SK-N-MC (cell line): Measurements from ENCODE around the gene MTCL1.

ENCODE experiments used
- DNase-seq: peaks from one replicate; pipeline ENCODE4 v3.0.0-alpha.2; 2011; ENCODE audit warnings: low read depth, low spot score
- H3K27ac ChIP-seq: fragments of 200-600 bp; sonication (generic); 2 replicates; pipeline ENCODE4 v1.5.1; 2016; ENCODE audit warnings: mixed run types
- H3K36me3 ChIP-seq: fragments of 200-600 bp; sonication (generic); 2 replicates; pipeline ENCODE4 v1.6.1; 2017; ENCODE audit warnings: antibody characterized with exemption, low read length, mixed read lengths; ENCODE audit not compliant: insufficient read depth
- H3K4me3 ChIP-seq: fragments of 200-600 bp; sonication (generic); 2 replicates; pipeline ENCODE4 v1.5.1; 2016
- H3K9ac ChIP-seq: fragments of 200-600 bp; sonication (generic); 2 replicates; pipeline ENCODE4 v1.8.0; 2017; ENCODE audit warnings: mixed run types, mixed read lengths; ENCODE audit not compliant: insufficient read length
- H3K9me3 ChIP-seq: fragments of 200-600 bp; sonication (generic); 2 replicates; pipeline ENCODE4 v1.6.1; 2017; ENCODE audit warnings: low read depth, mild to moderate bottlenecking, antibody characterized with exemption, low read length, moderate library complexity, mixed read lengths
- EZH2 ChIP-seq: fragments of 200-600 bp; sonication (generic); IDR thresholded peaks from one replicate; pipeline ENCODE4 v1.6.1; 2017; ENCODE audit warnings: antibody characterized with exemption
- FOXP2 ChIP-seq: optimal IDR thresholded peaks from 2 replicates; pipeline ENCODE3; 2011; ENCODE audit warnings: mild to moderate bottlenecking, moderate library complexity; ENCODE audit not compliant: insufficient read depth; ENCODE audit errors: extremely low read length, control extremely low read depth
- POLR2AphosphoS5 ChIP-seq: IDR thresholded peaks from 2 replicates; pipeline ENCODE4 v1.6.1; 2012; ENCODE audit warnings: mild to moderate bottlenecking, low read depth, low read length, borderline replicate concordance

Gene MTCL1

GRCh38 chr18:8831531-8831930 lies 126.2 kb downstream of the MTCL1 start:
- no peak overlapping the region for H3K27ac ChIP-seq
- no peaks in the 10 kb centered on the region for H3K36me3 ChIP-seq
- H3K9me3 ChIP-seq, result no peaks in the 10 kb centered on the region
- DNase-seq, result no peak
- TF ChIP-seq FOXP2, result no peak
- TF ChIP-seq POLR2AphosphoS5, result no peak
- no peak for TF ChIP-seq EZH2
- no peak overlapping the region for H3K9ac ChIP-seq
- H3K4me3 ChIP-seq, result no peak overlapping the region

DNA sequence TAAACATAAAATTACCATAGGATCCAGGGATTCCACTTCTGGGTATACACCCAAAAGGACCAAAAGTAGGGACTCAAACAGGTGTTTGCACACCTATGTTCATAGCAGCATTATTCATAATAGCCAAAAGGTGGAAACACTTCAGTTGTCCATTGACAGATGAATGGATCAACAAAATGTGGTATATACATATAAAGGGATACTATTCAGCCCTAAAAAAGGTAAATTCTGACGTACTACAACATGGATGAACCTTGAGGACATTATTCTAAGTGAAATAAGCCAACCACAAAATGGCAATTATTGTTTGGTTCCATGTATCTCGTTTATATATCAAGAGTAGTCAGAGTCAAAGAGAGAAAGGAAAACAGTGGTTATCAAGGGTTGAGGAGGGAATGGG lies 128.1 kb downstream of the MTCL1 start:
- H3K9ac ChIP-seq, result no peak overlapping the region
- no peak overlapping the region for H3K4me3 ChIP-seq
- H3K36me3 ChIP-seq, result no peaks in the 10 kb centered on the region
- TF ChIP-seq POLR2AphosphoS5 (no peak), EZH2 (no peak), FOXP2 (no peak)
- no peaks in the 10 kb centered on the region for H3K9me3 ChIP-seq
- no peak overlapping the region for H3K27ac ChIP-seq
- DNase-seq, result no peak

DNA sequence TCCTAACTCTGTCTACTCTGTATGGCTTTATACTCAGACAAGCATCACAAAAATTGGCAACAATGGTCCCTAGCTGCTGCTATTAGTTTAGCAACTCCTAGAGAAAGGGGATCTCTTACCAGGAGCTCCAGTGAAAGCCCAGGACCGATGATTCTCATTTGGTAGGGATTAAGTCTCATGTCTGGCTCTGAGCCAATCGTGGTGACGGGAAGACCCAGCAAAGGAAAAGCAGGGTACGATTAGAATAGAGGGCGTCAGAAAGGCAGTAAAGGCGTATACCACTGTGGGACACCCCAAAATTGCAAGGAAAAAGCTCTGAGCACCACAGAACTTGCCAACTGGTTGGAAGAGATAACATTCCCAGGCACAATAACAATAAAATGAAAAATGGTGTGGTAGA lies 129.5 kb downstream of the MTCL1 start:
- Histone ChIP-seq H3K36me3 (no peaks in the 10 kb centered on the region), H3K9ac (no peak overlapping the region), H3K9me3 (no peaks in the 10 kb centered on the region), H3K4me3 (no peak overlapping the region), H3K27ac (no peak overlapping the region)
- TF ChIP-seq EZH2, result no peak
- TF ChIP-seq POLR2AphosphoS5, result no peak
- TF ChIP-seq FOXP2, result no peak
- no peak for DNase-seq

GRCh38 chr18:8835521-8835953 lies 130.2 kb downstream of the MTCL1 start:
- Histone ChIP-seq H3K27ac (no peak overlapping the region), H3K9me3 (no peaks in the 10 kb centered on the region), H3K4me3 (no peak overlapping the region), H3K36me3 (no peaks in the 10 kb centered on the region), H3K9ac (no peak overlapping the region)
- TF ChIP-seq EZH2 (no peak), FOXP2 (no peak)
- DNase-seq, result no peak

- Histone ChIP-seq H3K27ac (no peak overlapping the region), H3K4me3 (no peak overlapping the region), H3K9ac (no peak overlapping the region), H3K9me3 (no peaks in the 10 kb centered on the region), H3K36me3 (no peaks in the 10 kb centered on the region)
- DNase-seq, result no peak
- no peak for TF ChIP-seq FOXP2
- TF ChIP-seq POLR2AphosphoS5, result no peak
- no peak for TF ChIP-seq EZH2
These were observed 133.9 kb downstream of the MTCL1 start for GRCh38 chr18:8839281-8839680.

GRCh38 chr18:8841781-8842485 lies 136.6 kb downstream of the MTCL1 start:
- Histone ChIP-seq H3K9me3 (no peaks in the 10 kb centered on the region), H3K27ac (no peak overlapping the region), H3K4me3 (no peak overlapping the region), H3K36me3 (no peaks in the 10 kb centered on the region), H3K9ac (no peak overlapping the region)
- no peak for DNase-seq
- TF ChIP-seq EZH2 (no peak), FOXP2 (no peak), POLR2AphosphoS5 (no peak)

- Histone ChIP-seq H3K4me3 (no peak overlapping the region), H3K27ac (no peak overlapping the region), H3K36me3 (no peaks in the 10 kb centered on the region), H3K9me3 (no peaks in the 10 kb centered on the region), H3K9ac (no peak overlapping the region)
- no peak for DNase-seq
- TF ChIP-seq FOXP2 (no peak), POLR2AphosphoS5 (no peak), EZH2 (no peak)
These were observed 137.2 kb downstream of the MTCL1 start for GRCh38 chr18:8842506-8842905.

DNA sequence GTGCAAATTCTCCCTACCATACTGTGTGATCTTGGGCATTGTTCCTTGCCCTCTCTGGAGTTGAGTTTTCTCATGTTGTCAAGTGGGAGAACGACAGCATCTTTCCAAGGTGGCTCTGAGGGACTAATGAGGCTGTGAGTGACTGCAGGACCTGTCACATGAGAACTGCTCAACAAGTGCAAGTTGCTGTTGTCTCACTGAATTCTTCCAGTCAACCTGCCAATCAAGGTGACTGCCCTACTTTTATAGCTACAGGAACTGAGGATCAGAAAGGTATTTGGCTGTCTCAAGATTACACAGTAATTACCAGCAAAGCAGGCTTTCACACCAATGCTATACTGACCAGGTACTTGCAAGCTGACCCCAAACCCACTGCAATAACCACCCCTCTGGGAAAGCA lies 137.6 kb downstream of the MTCL1 start:
- DNase-seq, result no peak
- no peak for TF ChIP-seq POLR2AphosphoS5
- TF ChIP-seq EZH2, result no peak
- TF ChIP-seq FOXP2, result no peak
- no peaks in the 10 kb centered on the region for H3K9me3 ChIP-seq
- no peak overlapping the region for H3K4me3 ChIP-seq
- no peaks in the 10 kb centered on the region for H3K36me3 ChIP-seq
- no peak overlapping the region for H3K27ac ChIP-seq
- H3K9ac ChIP-seq, result no peak overlapping the region

DNA sequence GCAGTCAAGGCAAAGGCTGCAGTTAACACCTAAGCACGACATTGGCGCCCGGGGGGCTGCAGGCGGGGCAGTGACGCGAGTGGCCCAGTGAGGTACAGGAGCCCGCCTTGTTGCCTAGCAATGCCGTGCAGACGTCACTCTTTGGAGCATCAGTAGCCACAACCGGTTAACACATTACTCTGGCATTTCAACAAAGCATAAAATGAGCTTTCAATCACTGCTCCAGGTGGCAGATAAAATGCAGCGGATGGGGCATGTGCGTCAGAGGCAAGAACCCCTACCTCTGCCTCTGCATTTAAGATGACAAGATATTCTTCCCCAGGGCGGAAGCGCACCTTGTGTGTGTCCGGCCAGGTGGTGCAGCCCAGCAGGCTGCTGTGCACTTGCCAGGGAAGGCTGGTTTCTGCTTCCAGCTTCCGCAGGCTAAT lies 139.4 kb downstream of the MTCL1 start:
- no peak overlapping the region for H3K27ac ChIP-seq
- H3K36me3 ChIP-seq, result no peaks in the 10 kb centered on the region
- H3K9ac ChIP-seq, result no peak overlapping the region
- no peaks in the 10 kb centered on the region for H3K9me3 ChIP-seq
- TF ChIP-seq EZH2, result no peak
- no peak for TF ChIP-seq POLR2AphosphoS5
- no peak for TF ChIP-seq FOXP2
- no peak for DNase-seq
- no peak overlapping the region for H3K4me3 ChIP-seq

- Histone ChIP-seq H3K9me3 (no peaks in the 10 kb centered on the region), H3K4me3 (no peak overlapping the region), H3K27ac (no peak overlapping the region), H3K36me3 (no peaks in the 10 kb centered on the region), H3K9ac (no peak overlapping the region)
- no peak for DNase-seq
- TF ChIP-seq POLR2AphosphoS5, result no peak
- no peak for TF ChIP-seq FOXP2
- no peak for TF ChIP-seq EZH2
These were observed 140.2 kb downstream of the MTCL1 start for GRCh38 chr18:8845506-8845905.
